HUES64 (cell line): ENCODE data around the gene PGAM2.
"Not testable (repeated sequence)": the region's sequence is repeated elsewhere in the genome, so short reads cannot be mapped to it uniquely, and the experiment has no call there.

ENCODE experiments used
- H3K27ac ChIP-seq: 2 replicates; pipeline ENCODE4 v1.7.0; 2013; ENCODE audit warnings: low read depth, low read length, inconsistent platforms
- H3K27me3 ChIP-seq: 2 replicates; pipeline ENCODE4 v1.6.1; 2013; ENCODE audit warnings: mild to moderate bottlenecking, low read length; ENCODE audit not compliant: insufficient read depth
- H3K36me3 ChIP-seq: 2 replicates; pipeline ENCODE4 v1.6.1; 2013; ENCODE audit warnings: mild to moderate bottlenecking, low read length; ENCODE audit not compliant: insufficient read depth
- H3K4me1 ChIP-seq: 2 replicates; pipeline ENCODE4 v1.6.1; 2013; ENCODE audit warnings: mild to moderate bottlenecking, low read length, moderate library complexity; ENCODE audit not compliant: insufficient read depth
- H3K4me3 ChIP-seq: 2 replicates; pipeline ENCODE4 v1.5.1; 2013; ENCODE audit warnings: mild to moderate bottlenecking, low read length, moderate library complexity
- H3K9ac ChIP-seq: 2 replicates; pipeline ENCODE4 v1.6.1; 2013; ENCODE audit warnings: mild to moderate bottlenecking, low read depth, low read length
- H3K9me3 ChIP-seq: 2 replicates; pipeline ENCODE4 v1.6.1; 2013; ENCODE audit warnings: low read depth, low read length; ENCODE audit not compliant: insufficient read depth
- WGBS: fragments of 150-250, 120-280 bp; methylation state at CpG from one replicate; pipeline ENCODE4 v1.1.7; 2013; ENCODE audit warnings: missing lambda C conversion rate; 5-methylcytosine and 5-hydroxymethylcytosine counted together

The PGAM2 gene

GRCh38 chr7:44042221-44042620, 23.1 kb downstream of the PGAM2 start:
- WGBS, result 81% methylated on average over 2 of the region's 2 CpGs

GRCh38 chr7:44040493-44040891, 24.9 kb downstream of the PGAM2 start:
- Histone ChIP-seq H3K4me3 (peak overlapping the region; percentile 40), H3K27me3 (peaks cover 24% of the 10 kb centered on the region)
- not testable (repeated sequence) for H3K27ac ChIP-seq, H3K9ac ChIP-seq, H3K4me1 ChIP-seq, H3K9me3 ChIP-seq, H3K36me3 ChIP-seq
- WGBS, result 2% methylated on average over 46 of the region's 46 CpGs

More at GRCh38 chr7:44042221-44042620, 23.1 kb downstream of the PGAM2 start:
- Histone ChIP-seq H3K27me3 (peaks cover 24% of the 10 kb centered on the region), H3K4me1 (no peaks in the 10 kb centered on the region; the same call in 1 of the 2 replicates), H3K27ac (no peak overlapping the region), H3K4me3 (no peak overlapping the region), H3K9me3 (no peaks in the 10 kb centered on the region), H3K9ac (no peak overlapping the region), H3K36me3 (peaks cover 10% of the 10 kb centered on the region)

GRCh38 chr7:44039800-44040492, 25.4 kb downstream of the PGAM2 start:
- Histone ChIP-seq H3K4me3 (peak overlapping the region; percentile 40), H3K27me3 (peaks cover 24% of the 10 kb centered on the region)
- not testable (repeated sequence) for H3K9ac ChIP-seq, H3K4me1 ChIP-seq, H3K36me3 ChIP-seq, H3K27ac ChIP-seq, H3K9me3 ChIP-seq
- 10% methylated on average over 15 of the region's 40 CpGs for WGBS

- Histone ChIP-seq H3K4me3 (0 out of 2 replicates have a peak overlapping the region, but pooled peaks have one; percentile 6), H3K27me3 (peaks cover 24% of the 10 kb centered on the region)
- not testable (repeated sequence) for H3K27ac ChIP-seq, H3K4me1 ChIP-seq, H3K36me3 ChIP-seq, H3K9ac ChIP-seq, H3K9me3 ChIP-seq
- 3% methylated on average over 12 of the region's 26 CpGs for WGBS
These were observed 26.3 kb downstream of the PGAM2 start for GRCh38 chr7:44038961-44039558.

GRCh38 chr7:44038553-44038952, 26.8 kb downstream of the PGAM2 start:
- H3K9me3 ChIP-seq, H3K36me3 ChIP-seq, H3K27ac ChIP-seq, H3K9ac ChIP-seq, H3K4me3 ChIP-seq, H3K4me1 ChIP-seq: not testable (repeated sequence)
- H3K27me3 ChIP-seq, result peaks cover 24% of the 10 kb centered on the region
- WGBS, result 50% methylated on average over 1 of the region's 12 CpGs

- not testable (repeated sequence) for H3K4me1 ChIP-seq, H3K9ac ChIP-seq, H3K9me3 ChIP-seq, H3K4me3 ChIP-seq, H3K36me3 ChIP-seq, H3K27ac ChIP-seq
- 65% methylated on average over 1 of the region's 2 CpGs for WGBS
- peaks cover 24% of the 10 kb centered on the region for H3K27me3 ChIP-seq
These were observed 27.4 kb downstream of the PGAM2 start for GRCh38 chr7:44037951-44038350.

GRCh38 chr7:44036364-44036763, 29.0 kb downstream of the PGAM2 start:
- H3K36me3 ChIP-seq, H3K9ac ChIP-seq, H3K9me3 ChIP-seq, H3K27ac ChIP-seq, H3K4me1 ChIP-seq, H3K4me3 ChIP-seq: not testable (repeated sequence)
- WGBS, result 53% methylated on average over 8 of the region's 10 CpGs
- H3K27me3 ChIP-seq, result peaks cover 12% of the 10 kb centered on the region

- not testable (repeated sequence) for H3K4me1 ChIP-seq, H3K36me3 ChIP-seq, H3K9me3 ChIP-seq, H3K27ac ChIP-seq, H3K27me3 ChIP-seq, H3K9ac ChIP-seq, H3K4me3 ChIP-seq
- 87% methylated on average over 12 of the region's 18 CpGs for WGBS
These were observed 31.2 kb downstream of the PGAM2 start for GRCh38 chr7:44033971-44034844.

- not testable (repeated sequence) for H3K27ac ChIP-seq, H3K9ac ChIP-seq, H3K4me1 ChIP-seq, H3K9me3 ChIP-seq, H3K4me3 ChIP-seq, H3K36me3 ChIP-seq, H3K27me3 ChIP-seq
- WGBS, result 96% methylated on average over 4 of the region's 6 CpGs
These were observed 33.3 kb downstream of the PGAM2 start for GRCh38 chr7:44032031-44032430.

GRCh38 chr7:44031319-44031718, 34.0 kb downstream of the PGAM2 start:
- H3K4me1 ChIP-seq, H3K9ac ChIP-seq, H3K27me3 ChIP-seq, H3K9me3 ChIP-seq, H3K36me3 ChIP-seq, H3K4me3 ChIP-seq, H3K27ac ChIP-seq: not testable (repeated sequence)
- WGBS, result 94% methylated on average over 11 of the region's 13 CpGs

- H3K4me3 ChIP-seq, H3K9me3 ChIP-seq, H3K4me1 ChIP-seq, H3K9ac ChIP-seq, H3K27ac ChIP-seq, H3K27me3 ChIP-seq, H3K36me3 ChIP-seq: not testable (repeated sequence)
- no CpG with 5 or more reads among the region's 5 CpGs for WGBS
These were observed 35.3 kb downstream of the PGAM2 start for GRCh38 chr7:44030029-44030428.
